GM18507 (cell line): ENCODE data around the gene HIPK2.

Experiments
- DNase-seq: peaks from one replicate; pipeline ENCODE4 v3.0.0; 2011; ENCODE audit warnings: low read depth; ENCODE audit not compliant: insufficient read length; ENCODE audit errors: extremely low spot score
- FAIRE-seq: peaks from 2 replicates; lab custom pipeline; 2011; peaks lifted over from hg19 to GRCh38; lab: Jason Lieb, UNC

Gene HIPK2

GRCh38 chr7:139757968-139758367 lies 19.8 kb downstream of the HIPK2 start:
- no peak for FAIRE-seq
- no peak for DNase-seq

GRCh38 chr7:139753693-139754111 lies 24.1 kb downstream of the HIPK2 start:
- DNase-seq (no peak), FAIRE-seq (no peak)

GRCh38 chr7:139753081-139753692 lies 24.6 kb downstream of the HIPK2 start:
- DNase-seq = no peak
- no peak for FAIRE-seq

GRCh38 chr7:139752604-139753003 lies 25.2 kb downstream of the HIPK2 start:
- no peak for DNase-seq
- no peak for FAIRE-seq

GRCh38 chr7:139752148-139752547 lies 25.6 kb downstream of the HIPK2 start:
- no peak for DNase-seq
- no peak for FAIRE-seq

GRCh38 chr7:139750459-139751095 lies 27.2 kb downstream of the HIPK2 start:
- DNase-seq (no peak), FAIRE-seq (no peak)

GRCh38 chr7:139749545-139749944 lies 28.3 kb downstream of the HIPK2 start:
- no peak for DNase-seq
- no peak for FAIRE-seq

GRCh38 chr7:139748941-139749340 lies 28.9 kb downstream of the HIPK2 start:
- DNase-seq = no peak
- no peak for FAIRE-seq

- DNase-seq = no peak
- FAIRE-seq = no peak
These were observed 29.4 kb downstream of the HIPK2 start for GRCh38 chr7:139748373-139748765.

GRCh38 chr7:139747662-139748372 lies 30.0 kb downstream of the HIPK2 start:
- DNase-seq (no peak), FAIRE-seq (no peak)

- no peak for FAIRE-seq
- no peak for DNase-seq
These were observed 31.1 kb downstream of the HIPK2 start for GRCh38 chr7:139746652-139747051.

GRCh38 chr7:139745678-139746143 lies 32.1 kb downstream of the HIPK2 start:
- DNase-seq (no peak), FAIRE-seq (no peak)

- DNase-seq (no peak), FAIRE-seq (no peak)
These were observed 32.8 kb downstream of the HIPK2 start for GRCh38 chr7:139744768-139745677.

- no peak for DNase-seq
- no peak for FAIRE-seq
These were observed 33.6 kb downstream of the HIPK2 start for GRCh38 chr7:139743967-139744767.

GRCh38 chr7:139743267-139743966 lies 34.4 kb downstream of the HIPK2 start:
- no peak for DNase-seq

GRCh38 chr7:139741789-139742344 lies 35.9 kb downstream of the HIPK2 start:
- no peak for FAIRE-seq
- DNase-seq = no peak

More at GRCh38 chr7:139743267-139743966, 34.4 kb downstream of the HIPK2 start:
- no peak for FAIRE-seq

GRCh38 chr7:139741239-139741638 lies 36.6 kb downstream of the HIPK2 start:
- DNase-seq (no peak), FAIRE-seq (no peak)
